Mesothelial cell of epicardium (in vitro differentiated cells): ENCODE measurements around the gene IFIT3. TPM values are rescaled to one million over a fixed set of nuclear protein-coding genes. Genes with fewer than 3 reads are reported as not detected.
A peak's percentile ranks its signal among the peaks of the same experiment; 100 is the strongest.

Experiments used
- DNase-seq, 2 experiments: peaks; one replicate each; pipeline ENCODE4 v3.0.0; 2021; ENCODE audit warnings: low spot score in 2 of 2; ENCODE audit not compliant: unreplicated experiment in 2 of 2
- H3K27ac Mint-ChIP-seq: 2 replicates; pipeline ENCODE4 v1.8.0; 2021; ENCODE audit warnings: mixed read lengths
- H3K27me3 Mint-ChIP-seq: 2 replicates; pipeline ENCODE4 v1.8.0; 2021; ENCODE audit warnings: low read depth, mixed read lengths
- H3K36me3 Mint-ChIP-seq: 2 replicates; pipeline ENCODE4 v1.8.0; 2021; ENCODE audit warnings: mixed read lengths
- H3K4me1 Mint-ChIP-seq: 2 replicates; pipeline ENCODE4 v1.8.0; 2021; ENCODE audit warnings: mixed read lengths
- H3K4me3 Mint-ChIP-seq: 2 replicates; pipeline ENCODE4 v1.8.0; 2021; ENCODE audit warnings: mild to moderate bottlenecking, moderate library complexity, mixed read lengths
- H3K9me3 Mint-ChIP-seq: 2 replicates; pipeline ENCODE4 v1.8.0; 2021; ENCODE audit warnings: mixed read lengths
- total RNA-seq: library from RNA; stranded (reverse); gene quantifications from 3 replicates; pipeline ENCODE4 v1.2.1, GENCODE V29; 2021
- TF ChIP-seq, protein P1 (sequence below): fragments of 200-600 bp; sonication (generic); IDR thresholded peaks from one replicate; pipeline ENCODE4 v1.5.0; 2021; ENCODE audit warnings: antibody characterized with exemption; ENCODE audit not compliant: unreplicated experiment

The IFIT3 gene
- total RNA-seq, 1 donor from 2014 or later, result 17.8 TPM

DNA sequence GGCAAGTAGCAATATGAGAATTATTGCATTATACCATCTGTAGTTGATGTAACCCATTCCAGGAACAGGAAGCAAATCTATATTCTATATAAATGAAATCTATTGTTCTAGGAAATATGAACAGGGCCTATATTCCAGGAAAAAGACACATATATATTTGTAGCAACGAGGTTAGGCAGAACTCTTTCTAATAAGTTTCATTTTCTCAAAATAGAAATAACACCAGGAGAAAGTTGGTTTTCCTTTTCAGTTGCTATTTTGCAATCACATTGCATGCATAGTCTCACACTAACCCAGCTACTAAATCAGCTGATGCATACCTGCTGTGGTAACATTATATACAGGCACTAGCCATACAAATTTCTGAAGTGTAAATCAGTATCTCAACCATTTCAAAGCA is 32.2 kb upstream of the IFIT3 start:
- DNase-seq, result no peak
- Mint-ChIP-seq H3K36me3 (peaks cover 5% of the 10 kb centered on the region), H3K9me3 (peaks cover 17% of the 10 kb centered on the region), H3K27ac (peak overlapping the region; percentile 10), H3K4me3 (no peak overlapping the region), H3K4me1 (no peaks in the 10 kb centered on the region), H3K27me3 (no peaks in the 10 kb centered on the region)
- TF ChIP-seq, protein P1, sequence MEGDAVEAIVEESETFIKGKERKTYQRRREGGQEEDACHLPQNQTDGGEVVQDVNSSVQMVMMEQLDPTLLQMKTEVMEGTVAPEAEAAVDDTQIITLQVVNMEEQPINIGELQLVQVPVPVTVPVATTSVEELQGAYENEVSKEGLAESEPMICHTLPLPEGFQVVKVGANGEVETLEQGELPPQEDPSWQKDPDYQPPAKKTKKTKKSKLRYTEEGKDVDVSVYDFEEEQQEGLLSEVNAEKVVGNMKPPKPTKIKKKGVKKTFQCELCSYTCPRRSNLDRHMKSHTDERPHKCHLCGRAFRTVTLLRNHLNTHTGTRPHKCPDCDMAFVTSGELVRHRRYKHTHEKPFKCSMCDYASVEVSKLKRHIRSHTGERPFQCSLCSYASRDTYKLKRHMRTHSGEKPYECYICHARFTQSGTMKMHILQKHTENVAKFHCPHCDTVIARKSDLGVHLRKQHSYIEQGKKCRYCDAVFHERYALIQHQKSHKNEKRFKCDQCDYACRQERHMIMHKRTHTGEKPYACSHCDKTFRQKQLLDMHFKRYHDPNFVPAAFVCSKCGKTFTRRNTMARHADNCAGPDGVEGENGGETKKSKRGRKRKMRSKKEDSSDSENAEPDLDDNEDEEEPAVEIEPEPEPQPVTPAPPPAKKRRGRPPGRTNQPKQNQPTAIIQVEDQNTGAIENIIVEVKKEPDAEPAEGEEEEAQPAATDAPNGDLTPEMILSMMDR, result no peak

DNA sequence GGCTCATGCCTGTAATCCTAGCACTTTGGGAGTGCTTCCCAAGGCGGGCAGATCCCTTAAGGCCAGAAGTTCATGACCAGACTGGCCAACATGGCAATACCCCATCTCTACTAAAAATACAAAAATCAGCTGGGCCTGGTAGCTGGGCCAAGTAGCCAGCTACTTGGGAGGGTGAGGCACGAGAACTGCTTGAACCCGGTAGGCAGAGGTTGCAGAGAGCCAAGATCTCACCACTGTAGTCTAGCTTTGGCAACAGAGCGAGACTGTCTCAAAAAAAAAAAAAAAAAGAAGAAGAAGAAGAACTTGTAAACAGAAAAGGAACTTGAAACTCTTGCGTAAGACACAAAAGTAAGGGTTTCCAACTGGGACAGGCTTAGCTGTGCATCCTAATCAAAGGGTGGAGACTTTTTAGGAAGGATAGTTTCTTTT is 31.6 kb upstream of the IFIT3 start:
- Mint-ChIP-seq H3K4me1 (peaks cover 4% of the 10 kb centered on the region), H3K27me3 (no peaks in the 10 kb centered on the region), H3K36me3 (peaks cover 5% of the 10 kb centered on the region), H3K27ac (peak overlapping the region; percentile 10), H3K9me3 (peaks cover 17% of the 10 kb centered on the region), H3K4me3 (no peak overlapping the region)
- DNase-seq, result no peak
- TF ChIP-seq, protein P1, result no peak

DNA sequence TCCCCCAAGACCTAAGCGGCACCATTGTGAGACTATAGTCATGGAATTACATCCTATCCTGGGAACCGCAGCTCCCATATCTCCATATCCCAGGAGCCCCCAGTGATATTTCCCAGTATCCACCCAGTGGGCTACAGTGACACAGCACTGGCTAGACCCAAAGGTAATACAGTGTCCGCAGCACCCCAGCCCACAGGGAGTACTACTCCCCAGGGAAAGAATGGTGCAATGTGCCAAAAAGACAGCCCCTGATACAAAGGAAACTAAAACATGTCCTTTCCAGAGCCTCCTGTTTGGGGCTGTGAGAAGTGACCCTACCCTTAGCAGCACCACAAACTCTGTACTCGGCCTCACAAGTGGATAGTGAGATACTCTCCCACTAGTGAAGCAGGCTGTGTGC is 30.4 kb upstream of the IFIT3 start:
- Mint-ChIP-seq H3K9me3 (peaks cover 17% of the 10 kb centered on the region), H3K27ac (no peak overlapping the region), H3K27me3 (no peaks in the 10 kb centered on the region), H3K36me3 (peaks cover 5% of the 10 kb centered on the region), H3K4me3 (no peak overlapping the region), H3K4me1 (peaks cover 14% of the 10 kb centered on the region)
- no peak for DNase-seq
- TF ChIP-seq, protein P1, result no peak

DNA sequence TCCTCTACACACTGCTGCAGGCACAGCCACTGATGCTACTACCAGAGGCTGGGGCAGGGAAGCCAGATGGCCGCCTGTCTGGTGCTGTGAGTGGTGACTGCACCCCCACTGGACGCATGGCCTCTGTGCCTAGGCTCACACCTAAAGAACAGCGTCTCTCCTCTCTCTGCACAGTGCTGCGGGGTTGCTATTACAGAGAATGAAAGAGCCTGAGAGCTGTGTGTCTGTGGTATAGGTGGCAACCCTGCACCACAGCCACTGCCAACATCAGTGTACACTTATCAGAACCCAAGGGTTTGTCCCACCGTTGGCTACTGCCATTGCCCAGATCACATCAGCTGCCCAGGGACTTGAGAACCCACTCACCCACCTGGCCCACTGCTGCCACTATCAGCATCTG is 30.0 kb upstream of the IFIT3 start:
- Mint-ChIP-seq H3K36me3 (peaks cover 5% of the 10 kb centered on the region), H3K27ac (no peak overlapping the region), H3K9me3 (peaks cover 17% of the 10 kb centered on the region), H3K4me1 (peaks cover 17% of the 10 kb centered on the region), H3K4me3 (no peak overlapping the region), H3K27me3 (no peaks in the 10 kb centered on the region)
- TF ChIP-seq, protein P1, result no peak
- no peak for DNase-seq

DNA sequence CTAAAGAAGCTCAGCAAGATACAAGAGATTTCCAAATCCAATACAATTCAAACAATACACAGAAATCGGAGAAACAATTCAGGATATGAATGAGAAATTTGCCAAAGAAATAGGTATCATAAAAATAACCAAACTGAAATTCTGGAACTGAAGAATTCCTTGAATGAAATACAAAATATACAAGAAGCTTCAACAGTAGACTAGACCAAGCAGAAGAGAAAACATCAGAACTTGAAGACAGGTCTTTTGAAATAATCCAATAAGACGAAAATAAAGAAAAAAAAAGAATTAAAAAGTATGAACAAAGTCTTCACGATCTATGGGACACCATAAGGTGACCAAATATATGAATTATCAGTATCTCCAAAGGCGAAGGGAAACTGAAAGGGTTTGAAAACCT is 28.8 kb upstream of the IFIT3 start:
- Mint-ChIP-seq H3K36me3 (peaks cover 5% of the 10 kb centered on the region), H3K27me3 (no peaks in the 10 kb centered on the region), H3K4me1 (peaks cover 26% of the 10 kb centered on the region), H3K4me3 (no peak overlapping the region), H3K27ac (no peak overlapping the region), H3K9me3 (peaks cover 12% of the 10 kb centered on the region)
- TF ChIP-seq, protein P1, result no peak
- no peak for DNase-seq

DNA sequence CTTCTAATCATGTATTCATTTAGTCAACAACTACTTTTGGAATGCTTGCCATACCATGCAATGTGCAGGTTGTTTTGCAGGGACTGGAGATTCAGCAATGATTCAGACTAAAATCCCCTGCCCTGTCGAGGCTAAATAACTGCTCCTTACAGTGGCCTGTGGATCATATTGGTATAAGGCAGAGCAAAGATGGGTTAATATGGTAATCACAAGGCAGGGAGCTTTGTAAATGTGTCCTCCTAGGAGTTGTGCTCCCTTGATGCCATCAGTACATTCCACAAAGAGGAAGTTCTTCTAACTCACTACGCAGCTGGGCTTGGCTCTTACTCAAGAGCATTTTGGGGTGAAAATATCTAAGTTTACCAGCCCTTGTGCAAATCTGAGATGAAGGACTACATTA is 26.6 kb upstream of the IFIT3 start:
- peaks cover 6% of the 10 kb centered on the region for H3K36me3 Mint-ChIP-seq

More for the DNA sequence above, 26.6 kb upstream of the IFIT3 start:
- TF ChIP-seq, protein P1, result no peak
- no peak for DNase-seq
- Mint-ChIP-seq H3K9me3 (peaks cover 12% of the 10 kb centered on the region), H3K27ac (peak overlapping the region; percentile 96), H3K4me3 (peak overlapping the region; percentile 43), H3K27me3 (no peaks in the 10 kb centered on the region), H3K4me1 (peaks cover 28% of the 10 kb centered on the region)
